Measurements from ENCODE around the gene P2RY14.

Gene P2RY14

GRCh38 chr3:151314137-151314536 lies 35.8 kb upstream of the P2RY14 start:
- no peaks in the 10 kb centered on the region for H3K4me1 ChIP-seq (ENCODE audit: insufficient read depth, low read length, poor library complexity, severe bottlenecking)

GRCh38 chr3:151312972-151313371 lies 34.6 kb upstream of the P2RY14 start:
- peaks cover 10% of the 10 kb centered on the region; the same call in 1 of the 2 replicates for H3K36me3 ChIP-seq (ENCODE audit: insufficient read depth, low read length)
- no peaks in the 10 kb centered on the region for H3K79me2 ChIP-seq (ENCODE audit: insufficient read depth, low read length)
- TF ChIP-seq EZH2phosphoT487 (IDR thresholded peaks at IDR 0.05; ENCODE audit: borderline replicate concordance): no peak
- TF ChIP-seq CTCF (conservative IDR thresholded peaks at IDR 0.05; ENCODE audit: low read length): no peak
- H3K9me2 ChIP-seq (replicated peaks; ENCODE audit: low read depth, low read length): no peaks in the 10 kb centered on the region
- H3K9me3 ChIP-seq (ENCODE audit: insufficient read depth, low read depth, low read length): no peaks in the 10 kb centered on the region
- H3K4me2 ChIP-seq (ENCODE audit: low read depth, low read length, poor library complexity, severe bottlenecking): no peak overlapping the region
- no peaks in the 10 kb centered on the region for H3F3A ChIP-seq (ENCODE audit: low read depth)
- no peaks in the 10 kb centered on the region for H3K27me3 ChIP-seq (ENCODE audit: insufficient read depth, low read length, poor library complexity, severe bottlenecking)
- H3K4me1 ChIP-seq (ENCODE audit: insufficient read depth, low read length, poor library complexity, severe bottlenecking): no peaks in the 10 kb centered on the region
- no peaks in the 10 kb centered on the region for H4K20me1 ChIP-seq (ENCODE audit: insufficient read depth, low read length, poor library complexity, severe bottlenecking)
- no peak overlapping the region for H3K4me3 ChIP-seq (ENCODE audit: low read length, poor library complexity, severe bottlenecking)
- no peak overlapping the region for H2AFZ ChIP-seq (ENCODE audit: low read length)
- no peak overlapping the region for H3K9ac ChIP-seq (ENCODE audit: low read depth, low read length, poor library complexity, severe bottlenecking)

More at GRCh38 chr3:151314137-151314536, 35.8 kb upstream of the P2RY14 start:
- TF ChIP-seq EZH2phosphoT487 (IDR thresholded peaks at IDR 0.05; ENCODE audit: borderline replicate concordance) (no peak), CTCF (conservative IDR thresholded peaks at IDR 0.05; ENCODE audit: low read length) (no peak)
- H3F3A ChIP-seq (ENCODE audit: low read depth): no peaks in the 10 kb centered on the region
- no peaks in the 10 kb centered on the region for H3K27me3 ChIP-seq (ENCODE audit: insufficient read depth, low read length, poor library complexity, severe bottlenecking)
- no peaks in the 10 kb centered on the region for H3K9me3 ChIP-seq (ENCODE audit: insufficient read depth, low read depth, low read length)
- H4K20me1 ChIP-seq (ENCODE audit: insufficient read depth, low read length, poor library complexity, severe bottlenecking): no peaks in the 10 kb centered on the region
- H2AFZ ChIP-seq (ENCODE audit: low read length): no peak overlapping the region
- H3K9ac ChIP-seq (ENCODE audit: low read depth, low read length, poor library complexity, severe bottlenecking): no peak overlapping the region
- H3K79me2 ChIP-seq (ENCODE audit: insufficient read depth, low read length): no peaks in the 10 kb centered on the region
- H3K36me3 ChIP-seq (ENCODE audit: insufficient read depth, low read length): peaks cover 10% of the 10 kb centered on the region; the same call in 1 of the 2 replicates
- H3K9me2 ChIP-seq (replicated peaks; ENCODE audit: low read depth, low read length): no peaks in the 10 kb centered on the region
- no peak overlapping the region for H3K4me2 ChIP-seq (ENCODE audit: low read depth, low read length, poor library complexity, severe bottlenecking)
- H3K4me3 ChIP-seq (ENCODE audit: low read length, poor library complexity, severe bottlenecking): no peak overlapping the region

GRCh38 chr3:151309566-151309965 lies 31.2 kb upstream of the P2RY14 start:
- no peaks in the 10 kb centered on the region for H3F3A ChIP-seq (ENCODE audit: low read depth)
- H3K4me3 ChIP-seq (ENCODE audit: low read length, poor library complexity, severe bottlenecking): no peak overlapping the region
- no peak overlapping the region for H3K9ac ChIP-seq (ENCODE audit: low read depth, low read length, poor library complexity, severe bottlenecking)
- H3K4me1 ChIP-seq (ENCODE audit: insufficient read depth, low read length, poor library complexity, severe bottlenecking): peaks cover 16% of the 10 kb centered on the region
- TF ChIP-seq CTCF (conservative IDR thresholded peaks at IDR 0.05; ENCODE audit: low read length): no peak
- TF ChIP-seq EZH2phosphoT487 (IDR thresholded peaks at IDR 0.05; ENCODE audit: borderline replicate concordance): no peak
- H3K9me2 ChIP-seq (replicated peaks; ENCODE audit: low read depth, low read length): no peaks in the 10 kb centered on the region
- peaks cover 6% of the 10 kb centered on the region; the same call in 1 of the 2 replicates for H3K36me3 ChIP-seq (ENCODE audit: insufficient read depth, low read length)
- no peaks in the 10 kb centered on the region for H3K9me3 ChIP-seq (ENCODE audit: insufficient read depth, low read depth, low read length)
- no peaks in the 10 kb centered on the region for H3K79me2 ChIP-seq (ENCODE audit: insufficient read depth, low read length)
- no peak overlapping the region for H2AFZ ChIP-seq (ENCODE audit: low read length)
- no peaks in the 10 kb centered on the region for H4K20me1 ChIP-seq (ENCODE audit: insufficient read depth, low read length, poor library complexity, severe bottlenecking)
- no peak overlapping the region for H3K4me2 ChIP-seq (ENCODE audit: low read depth, low read length, poor library complexity, severe bottlenecking)
- no peaks in the 10 kb centered on the region for H3K27me3 ChIP-seq (ENCODE audit: insufficient read depth, low read length, poor library complexity, severe bottlenecking)

All from Loucy (cell line).